ENCODE results near the gene RPL11.

- TF ChIP-seq POLR2AphosphoS5 (IDR thresholded peaks at IDR 0.05; ENCODE audit: low read depth, low read length) (no peak), CTCF (IDR thresholded peaks at IDR 0.05) (no peak), REST (IDR thresholded peaks at IDR 0.05; ENCODE audit: insufficient read depth in 1 of 2, low read depth in 2 of 2, low read length in 1 of 2) (no peak)
Measured at GRCh38 chr1:23709229-23709628, 17.6 kb downstream of the RPL11 start.
